ENCODE data around the gene IGLL5. TPM values are rescaled to one million over a fixed set of nuclear protein-coding genes. Genes with fewer than 3 reads are reported as not detected.
"Not testable (repeated sequence)": the region's sequence is repeated elsewhere in the genome, so short reads cannot be mapped to it uniquely, and the experiment has no call there.

The IGLL5 gene
- total RNA-seq, 2 experiments from 2014 or later: not detected

DNA sequence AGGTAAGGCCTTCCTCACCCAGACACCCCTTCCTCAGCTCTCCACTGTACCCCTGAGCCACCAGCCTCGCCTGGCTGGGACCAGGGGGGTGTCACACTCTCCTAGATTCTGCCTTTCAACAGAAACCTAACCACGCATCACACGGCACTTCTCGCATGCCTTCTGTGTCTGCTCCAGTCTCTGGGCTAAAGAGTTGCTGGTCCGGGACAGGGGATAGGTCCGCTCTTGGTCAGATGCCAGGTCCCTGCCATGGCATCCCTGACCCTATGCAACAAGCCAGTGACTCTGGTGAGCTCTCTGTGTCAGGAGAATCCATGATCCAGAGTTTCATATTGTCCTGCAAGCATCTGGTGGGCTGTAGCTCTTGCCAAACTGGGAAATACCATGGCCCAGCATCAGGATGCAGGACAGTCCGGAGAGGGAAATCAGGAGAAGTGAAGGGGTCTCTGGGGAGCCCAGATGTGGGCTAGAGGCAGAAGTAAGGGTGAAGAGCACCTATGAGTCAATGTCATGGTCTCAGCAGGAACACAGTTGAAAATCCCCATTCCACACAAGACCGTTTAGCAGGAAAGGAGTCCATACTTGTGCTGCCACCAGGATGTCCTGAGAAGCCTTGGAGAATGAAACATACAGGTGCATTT is 14.1 kb downstream of the IGLL5 start:
- H3K27me3 Mint-ChIP-seq: peaks cover 5% of the 10 kb centered on the region
- ChIA-PET POLR2A (no interaction called here), CTCF (no interaction called here)
- DNase-seq (no peak), ATAC-seq (no peak)
- TF ChIP-seq, protein P1, sequence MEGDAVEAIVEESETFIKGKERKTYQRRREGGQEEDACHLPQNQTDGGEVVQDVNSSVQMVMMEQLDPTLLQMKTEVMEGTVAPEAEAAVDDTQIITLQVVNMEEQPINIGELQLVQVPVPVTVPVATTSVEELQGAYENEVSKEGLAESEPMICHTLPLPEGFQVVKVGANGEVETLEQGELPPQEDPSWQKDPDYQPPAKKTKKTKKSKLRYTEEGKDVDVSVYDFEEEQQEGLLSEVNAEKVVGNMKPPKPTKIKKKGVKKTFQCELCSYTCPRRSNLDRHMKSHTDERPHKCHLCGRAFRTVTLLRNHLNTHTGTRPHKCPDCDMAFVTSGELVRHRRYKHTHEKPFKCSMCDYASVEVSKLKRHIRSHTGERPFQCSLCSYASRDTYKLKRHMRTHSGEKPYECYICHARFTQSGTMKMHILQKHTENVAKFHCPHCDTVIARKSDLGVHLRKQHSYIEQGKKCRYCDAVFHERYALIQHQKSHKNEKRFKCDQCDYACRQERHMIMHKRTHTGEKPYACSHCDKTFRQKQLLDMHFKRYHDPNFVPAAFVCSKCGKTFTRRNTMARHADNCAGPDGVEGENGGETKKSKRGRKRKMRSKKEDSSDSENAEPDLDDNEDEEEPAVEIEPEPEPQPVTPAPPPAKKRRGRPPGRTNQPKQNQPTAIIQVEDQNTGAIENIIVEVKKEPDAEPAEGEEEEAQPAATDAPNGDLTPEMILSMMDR (IDR thresholded peaks at IDR 0.05): no peak
- H3K4me1 Mint-ChIP-seq (ENCODE audit: low read depth): no peaks in the 10 kb centered on the region
- intact Hi-C loops (cut with micrococcal nuclease): no loop called here
- no peak overlapping the region for H3K27ac Mint-ChIP-seq
- no peak overlapping the region for H3K4me3 Mint-ChIP-seq
- H3K9me3 Mint-ChIP-seq: no peaks in the 10 kb centered on the region
- no peaks in the 10 kb centered on the region for H3K36me3 Mint-ChIP-seq (ENCODE audit: low read depth)

DNA sequence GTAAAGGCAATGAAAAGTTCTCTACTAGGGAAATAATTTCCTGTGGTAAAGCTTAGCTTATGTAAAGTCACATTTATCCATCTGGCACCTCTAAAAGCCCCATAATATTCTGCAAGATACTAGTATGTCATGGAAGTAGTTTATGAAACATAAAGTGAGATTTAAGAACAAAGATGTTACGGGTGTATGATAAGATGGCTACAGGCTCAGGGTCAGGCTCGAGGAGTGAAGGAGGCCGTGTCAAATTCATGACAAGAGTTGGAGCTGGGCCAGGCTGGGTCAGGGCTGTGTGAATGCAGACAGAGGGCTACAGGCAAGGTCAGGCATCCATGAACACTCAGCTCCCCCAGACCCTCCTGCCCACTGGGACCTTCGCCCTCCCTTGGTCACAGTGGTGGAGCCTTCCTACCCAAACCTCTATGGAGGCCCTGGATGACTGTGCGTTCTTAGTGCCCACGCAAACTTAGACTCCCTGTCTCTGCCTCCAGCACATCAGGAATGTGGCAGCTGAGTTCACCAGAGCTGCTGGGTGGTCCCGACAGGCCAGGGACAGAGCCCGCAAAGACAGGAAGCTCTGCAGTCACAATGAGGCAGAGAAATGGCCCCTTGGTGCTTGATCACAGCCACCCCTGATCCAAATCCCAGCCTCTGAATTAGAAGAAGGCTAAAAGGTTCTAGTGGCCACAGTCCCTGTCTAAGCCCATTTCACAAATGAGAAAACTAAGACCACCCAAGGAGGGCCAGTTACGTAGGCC is 14.8 kb downstream of the IGLL5 start:
- POLR2A ChIA-PET: interaction anchor here (0.9 kb wide), 1 partner anchor 28 kb away, joined by 3 read pairs; no protein-coding TSS in a partner anchor
- H3K4me1 Mint-ChIP-seq (ENCODE audit: low read depth): no peaks in the 10 kb centered on the region
- H3K27ac Mint-ChIP-seq: no peak overlapping the region
- DNase-seq (no peak), ATAC-seq (no peak)
- no peaks in the 10 kb centered on the region for H3K36me3 Mint-ChIP-seq (ENCODE audit: low read depth)
- TF ChIP-seq, protein P1 (IDR thresholded peaks at IDR 0.05): no peak
- CTCF ChIA-PET: no interaction called here
- peaks cover 3% of the 10 kb centered on the region for H3K27me3 Mint-ChIP-seq
- no peak overlapping the region for H3K4me3 Mint-ChIP-seq
- H3K9me3 Mint-ChIP-seq: no peaks in the 10 kb centered on the region
- intact Hi-C loops (cut with micrococcal nuclease): no loop called here

DNA sequence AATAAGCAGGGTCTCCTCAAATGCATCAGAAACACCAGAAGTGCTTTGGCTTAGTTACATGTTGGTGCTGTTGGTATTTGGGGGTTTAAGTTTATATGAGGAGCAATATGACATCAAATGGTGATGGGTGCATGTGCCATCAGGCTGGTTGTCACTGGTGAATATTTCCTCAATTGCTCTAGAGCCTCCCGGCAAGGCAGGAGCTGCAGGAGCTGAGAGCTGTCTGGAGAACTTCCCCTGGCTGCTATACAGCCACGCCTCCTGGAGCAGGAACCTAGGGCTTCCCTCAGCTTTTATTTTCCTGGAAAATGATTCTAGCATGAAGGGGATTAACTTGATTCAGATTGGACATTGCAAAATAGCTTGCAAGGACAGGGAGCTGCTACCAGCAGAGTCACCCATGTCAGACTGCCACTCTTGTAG is 15.8 kb downstream of the IGLL5 start:
- intact Hi-C loops (cut with micrococcal nuclease): no loop called here
- POLR2A ChIA-PET: no interaction called here
- H3K4me1 Mint-ChIP-seq (ENCODE audit: low read depth): no peaks in the 10 kb centered on the region
- no peaks in the 10 kb centered on the region for H3K9me3 Mint-ChIP-seq
- CTCF ChIA-PET: interaction anchor here (0.7 to 1.3 kb wide), 3 partner anchors 19 to 39 kb away, joined by 3 to 5 read pairs (median 4); no protein-coding TSS in a partner anchor
- ATAC-seq: no peak
- H3K27me3 Mint-ChIP-seq: no peaks in the 10 kb centered on the region
- H3K36me3 Mint-ChIP-seq (ENCODE audit: low read depth): no peaks in the 10 kb centered on the region
- DNase-seq: no peak
- TF ChIP-seq, protein P1 (IDR thresholded peaks at IDR 0.05): no peak
- no peak overlapping the region for H3K4me3 Mint-ChIP-seq
- no peak overlapping the region for H3K27ac Mint-ChIP-seq

DNA sequence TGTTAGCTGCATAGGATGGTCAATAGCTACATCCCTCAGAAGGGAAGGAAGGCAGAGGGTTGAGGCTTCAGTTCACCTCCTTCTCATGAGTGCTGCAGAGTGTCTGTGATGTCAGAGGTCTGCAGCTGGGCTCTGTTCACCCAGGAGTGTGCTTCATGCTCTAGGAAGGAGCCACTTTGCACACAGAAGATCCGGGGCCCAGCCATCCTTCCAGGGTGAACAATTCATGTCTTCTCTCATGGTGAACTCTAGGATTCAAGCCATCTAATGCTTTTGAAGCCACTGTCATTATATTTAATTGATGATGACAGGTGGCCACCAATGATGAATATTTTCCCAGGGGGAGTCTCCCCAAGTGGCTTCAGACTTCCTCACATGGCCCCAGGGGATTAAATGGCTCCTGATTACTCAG is 16.2 kb downstream of the IGLL5 start:
- H3K27ac Mint-ChIP-seq; intact Hi-C loops (cut with micrococcal nuclease); H3K9me3 Mint-ChIP-seq; H3K27me3 Mint-ChIP-seq; H3K4me1 Mint-ChIP-seq (ENCODE audit: low read depth); H3K4me3 Mint-ChIP-seq; ATAC-seq; DNase-seq; POLR2A ChIA-PET; H3K36me3 Mint-ChIP-seq (ENCODE audit: low read depth): not testable (repeated sequence)
- CTCF ChIA-PET: interaction anchor here (1.2 to 1.3 kb wide), 2 partner anchors 26 to 38 kb away, joined by 4 to 5 read pairs; no protein-coding TSS in a partner anchor

DNA sequence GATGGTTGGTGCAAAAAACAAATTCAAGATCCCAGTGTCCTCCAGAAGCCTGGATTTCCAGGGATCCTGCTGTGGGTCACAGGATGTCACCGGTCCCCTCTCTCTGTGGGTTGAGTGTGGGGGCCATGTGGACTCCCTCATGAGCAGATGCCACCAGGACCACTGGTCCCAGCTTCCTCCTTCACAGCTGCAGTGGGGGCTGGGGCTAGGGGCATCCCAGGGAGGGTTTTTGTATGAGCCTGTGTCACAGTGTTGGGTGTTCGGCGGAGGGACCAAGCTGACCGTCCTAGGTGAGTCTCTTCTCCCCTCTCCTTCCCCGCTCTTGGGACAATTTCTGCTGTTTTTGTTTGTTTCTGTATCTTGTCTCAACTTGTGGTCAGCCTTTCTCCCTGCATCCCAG is 17.1 kb downstream of the IGLL5 start:
- DNase-seq; H3K4me1 Mint-ChIP-seq (ENCODE audit: low read depth); H3K36me3 Mint-ChIP-seq (ENCODE audit: low read depth): not testable (repeated sequence)

DNA sequence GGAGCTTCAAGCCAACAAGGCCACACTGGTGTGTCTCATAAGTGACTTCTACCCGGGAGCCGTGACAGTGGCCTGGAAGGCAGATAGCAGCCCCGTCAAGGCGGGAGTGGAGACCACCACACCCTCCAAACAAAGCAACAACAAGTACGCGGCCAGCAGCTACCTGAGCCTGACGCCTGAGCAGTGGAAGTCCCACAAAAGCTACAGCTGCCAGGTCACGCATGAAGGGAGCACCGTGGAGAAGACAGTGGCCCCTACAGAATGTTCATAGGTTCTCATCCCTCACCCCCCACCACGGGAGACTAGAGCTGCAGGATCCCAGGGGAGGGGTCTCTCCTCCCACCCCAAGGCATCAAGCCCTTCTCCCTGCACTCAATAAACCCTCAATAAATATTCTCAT is 18.8 kb downstream of the IGLL5 start:
- DNase-seq; H3K4me1 Mint-ChIP-seq (ENCODE audit: low read depth); POLR2A ChIA-PET; ATAC-seq; H3K4me3 Mint-ChIP-seq; intact Hi-C loops (cut with micrococcal nuclease); H3K27me3 Mint-ChIP-seq; H3K36me3 Mint-ChIP-seq (ENCODE audit: low read depth); CTCF ChIA-PET; H3K27ac Mint-ChIP-seq; H3K9me3 Mint-ChIP-seq: not testable (repeated sequence)

More for the DNA sequence above, 17.1 kb downstream of the IGLL5 start:
- H3K9me3 Mint-ChIP-seq; H3K4me3 Mint-ChIP-seq; POLR2A ChIA-PET; H3K27ac Mint-ChIP-seq; CTCF ChIA-PET; ATAC-seq; intact Hi-C loops (cut with micrococcal nuclease); H3K27me3 Mint-ChIP-seq: not testable (repeated sequence)
